Right atrium auricular region (tissue), 2 donors: ENCODE data around the gene PMPCA. TPM values are rescaled to one million over a fixed set of nuclear protein-coding genes. Genes with fewer than 3 reads are reported as not detected.

Experiments
- DNase-seq: peaks from one replicate; pipeline ENCODE4 v3.0.0-alpha.2; 2019; ENCODE audit warnings: low spot score
- H3K27ac ChIP-seq, 2 donors: fragments of 200-600 bp; sonication (generic); 1 replicate in 1 of 2; 2 replicates in 1 of 2; pipeline ENCODE4 v1.5.1; 2016 to 2019
- H3K27me3 ChIP-seq, 2 donors: fragments of 200-600 bp; sonication (generic); one replicate each; pipeline versions ENCODE4 v1.5.1 to v1.6.0; 2017 to 2019
- H3K36me3 ChIP-seq: fragments of 200-600 bp; sonication (generic); one replicate; pipeline ENCODE4 v1.5.1; 2016
- H3K4me1 ChIP-seq, 2 donors: fragments of 200-600 bp; sonication (generic); one replicate each; pipeline versions ENCODE4 v1.5.1 to v1.6.0; 2017 to 2019
- H3K4me3 ChIP-seq, 2 donors: fragments of 200-600 bp; sonication (generic); 1 replicate in 1 of 2; 2 replicates in 1 of 2; pipeline ENCODE4 v1.5.1; 2017 to 2019; ENCODE audit warnings: mild to moderate bottlenecking in 1 of 2, moderate library complexity in 1 of 2
- H3K9me3 ChIP-seq, 2 donors: fragments of 200-600 bp; sonication (generic); one replicate each; pipeline ENCODE4 v1.5.1; 2019
- CTCF ChIP-seq, 2 donors: fragments of 200-600 bp; sonication (generic); IDR thresholded peaks; one replicate each; pipeline ENCODE4 v1.5.1; 2019; ENCODE audit warnings: antibody characterized with exemption in 2 of 2
- total RNA-seq, 2 donors: library from RNA; depleted of rRNA; stranded (reverse); fragments of >200 nt; gene quantifications; one replicate each; pipeline ENCODE4 v1.1.0, GENCODE V29; 2016

PMPCA gene
- total RNA-seq, 2 donors from 2014 or later: 40.8 to 47.4 TPM

DNA sequence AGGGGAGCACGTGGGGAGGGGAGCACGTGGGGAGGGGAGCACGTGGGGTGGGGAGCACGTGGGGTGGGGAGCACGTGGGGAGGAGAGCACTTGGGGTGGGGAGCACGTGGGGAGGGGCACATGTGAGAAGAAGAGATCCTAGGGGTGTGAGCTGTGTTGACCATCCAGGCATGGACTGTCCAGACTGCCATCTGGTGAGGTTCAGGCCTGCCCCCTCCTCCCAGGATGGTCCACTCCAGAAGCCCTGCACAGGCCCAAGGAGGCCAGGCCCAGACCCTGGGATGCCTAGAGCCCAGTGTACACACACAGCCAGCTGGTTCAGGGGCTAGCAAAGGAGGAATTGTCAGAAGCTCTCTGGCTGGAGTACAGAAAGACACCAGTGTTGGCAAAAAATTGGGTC, 12.8 kb upstream of the PMPCA start:
- H3K27me3 ChIP-seq: no peaks in the 10 kb centered on the region
- H3K9me3 ChIP-seq: no peaks in the 10 kb centered on the region
- H3K27ac ChIP-seq: no peak overlapping the region
- H3K36me3 ChIP-seq: peaks cover 37% of the 10 kb centered on the region
- DNase-seq: no peak
- H3K4me1 ChIP-seq: peaks cover 0 to 21% of the 10 kb centered on the region in 2 donors
- H3K4me3 ChIP-seq: no peak overlapping the region
- no peak for TF ChIP-seq CTCF (IDR thresholded peaks at IDR 0.05)

GRCh38 chr9:136398286-136398685, 12.2 kb upstream of the PMPCA start:
- DNase-seq: no peak
- Histone ChIP-seq H3K4me1 (peaks cover 0 to 21% of the 10 kb centered on the region in 2 donors), H3K27me3 (no peaks in the 10 kb centered on the region), H3K4me3 (no peak overlapping the region), H3K9me3 (no peaks in the 10 kb centered on the region), H3K36me3 (peaks cover 30% of the 10 kb centered on the region), H3K27ac (no peak overlapping the region)
- TF ChIP-seq CTCF (IDR thresholded peaks at IDR 0.05): no peak

- Histone ChIP-seq H3K27ac (peak overlapping the region; percentile 38 to 62), H3K4me1 (peaks cover 0 to 21% of the 10 kb centered on the region in 2 donors), H3K9me3 (no peaks in the 10 kb centered on the region), H3K4me3 (peak overlapping the region; percentile 91 to 98), H3K27me3 (no peaks in the 10 kb centered on the region), H3K36me3 (peaks cover 21% of the 10 kb centered on the region)
- TF ChIP-seq CTCF (IDR thresholded peaks at IDR 0.05): no peak
- DNase-seq: no peak
Observed at GRCh38 chr9:136399176-136400037, 11.1 kb upstream of the PMPCA start.

DNA sequence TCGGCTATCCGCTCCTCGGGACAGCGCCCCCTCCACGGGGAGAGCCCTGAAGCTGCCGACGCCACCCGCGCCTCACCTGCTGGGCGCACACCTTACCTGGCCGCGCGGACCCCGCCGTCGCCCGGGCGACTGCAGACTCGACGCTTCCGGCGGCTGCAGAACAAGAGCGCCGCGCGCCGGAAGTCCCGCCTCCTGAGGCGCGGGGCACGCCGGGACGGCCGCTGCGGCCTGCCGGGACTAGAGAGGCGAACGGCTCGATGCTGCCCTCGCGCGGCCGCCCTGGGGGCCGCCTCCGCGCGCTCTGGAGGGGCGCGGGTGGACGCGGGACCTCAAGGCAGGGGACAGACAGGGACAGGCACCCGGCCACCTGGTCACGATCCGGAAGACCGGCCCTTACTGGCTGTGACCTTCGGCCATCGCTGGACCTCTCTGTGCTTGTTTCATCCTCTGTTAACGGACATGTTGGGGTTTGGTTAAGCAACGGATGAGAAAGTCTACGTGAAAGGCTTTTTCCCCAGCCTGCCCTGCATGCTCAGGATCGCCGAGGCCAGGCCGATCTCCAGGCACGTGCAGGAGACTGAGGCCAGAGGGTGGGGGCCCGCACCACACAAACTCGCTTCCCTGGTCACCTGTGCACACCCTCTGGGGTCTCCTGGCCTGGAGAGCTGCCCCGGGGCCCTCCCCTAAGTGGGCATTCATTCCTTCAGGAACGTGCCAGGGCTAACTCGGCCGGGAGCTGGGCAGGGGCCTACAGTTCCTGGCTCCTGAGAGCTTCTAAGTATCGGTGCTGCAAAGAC, 10.2 kb upstream of the PMPCA start, which contains the start of gene SNAPC4:
Gene SNAPC4, minus strand, starts transcription at position 133 of the 797 bp plus-strand sequence. CDS start 1,742 bp downstream, outside the sequence.
- Histone ChIP-seq H3K36me3 (peaks cover 20% of the 10 kb centered on the region), H3K27me3 (no peaks in the 10 kb centered on the region), H3K27ac (peak within 1 kb of the TSS; percentile 38 to 62), H3K4me1 (peaks cover 0 to 21% of the 10 kb centered on the region in 2 donors), H3K9me3 (no peaks in the 10 kb centered on the region), H3K4me3 (peak within 1 kb of the TSS; percentile 91 to 98)
- TF ChIP-seq CTCF (IDR thresholded peaks at IDR 0.05): peak; percentile 93 to 99
- peak; percentile 76 for DNase-seq

GRCh38 chr9:136401173-136401922, 9.1 kb upstream of the PMPCA start:
- Histone ChIP-seq H3K9me3 (no peaks in the 10 kb centered on the region), H3K27ac (no peak overlapping the region), H3K4me1 (peaks cover 0 to 21% of the 10 kb centered on the region in 2 donors), H3K27me3 (no peaks in the 10 kb centered on the region), H3K4me3 (no peak overlapping the region), H3K36me3 (peaks cover 14% of the 10 kb centered on the region)
- no peak for TF ChIP-seq CTCF (IDR thresholded peaks at IDR 0.05)
- DNase-seq: no peak
